K562 (cell line): ENCODE data around the gene PAQR8. TPM values are rescaled to one million over a fixed set of nuclear protein-coding genes. Genes with fewer than 3 reads are reported as not detected.
A peak's percentile ranks its signal among the peaks of the same experiment; 100 is the strongest.

Experiments used
- ATAC-seq: fragments of 200-7000 bp; cut with Tn5 transposase; 3 replicates; pipeline ENCODE4 v1.9.1; 2020; ENCODE audit warnings: moderate library complexity
- BruUV-seq: library from RNA; stranded (reverse); fragments of 400-500 nt; replicated peaks from 2 replicates; lab custom pipeline; 2021; lab: Mats Ljungman, UMichigan
- CTCF ChIA-PET: fragments of 300-600 bp; formaldehyde crosslinking; extraction: SDS; loops from one replicate; lab custom pipeline; 2021; ENCODE audit warnings: low intra/inter-chr PET ratio; lab: Yijun Ruan, JAX
- POLR2A ChIA-PET: fragments of 300-600, 350-650 bp; sonication (Branson Sonifier 250); formaldehyde crosslinking; extraction: SDS; loops from one replicate; lab custom pipeline; 2021; ENCODE audit warnings: antibody characterized with exemption, inconsistent platforms; lab: Yijun Ruan, JAX
- DNase-seq, 4 experiments: peaks; one replicate each; pipeline versions ENCODE4 v3.0.0 to v3.0.0-alpha.2; 2011 to 2018; ENCODE audit warnings: low spot score in 3 of 4, mixed read lengths in 3 of 4; ENCODE audit errors: extremely low read depth in 1 of 4
- FAIRE-seq: peaks from 2 replicates; lab custom pipeline; 2011; peaks lifted over from hg19 to GRCh38; lab: Jason Lieb, UNC
- H2AFZ ChIP-seq: 2 replicates; pipeline ENCODE4 v1.6.0; 2011; ENCODE audit warnings: low read depth, low read length, control low read depth, inconsistent platforms
- H3K27ac ChIP-seq: fragments of 200-600 bp; 3 replicates; pipeline ENCODE4 v1.8.0; 2011; ENCODE audit warnings: low read depth, mild to moderate bottlenecking, control low read depth, inconsistent platforms, low read length, moderate library complexity, mixed read lengths; ENCODE audit errors: extremely low read depth
- H3K27me3 ChIP-seq, 2 experiments: fragments of 300-600 bp in 1 of 2; 2 replicates in 1 of 2; 3 replicates in 1 of 2; pipeline versions ENCODE4 v1.6.0 to v1.8.0; 2011; ENCODE audit warnings: inconsistent platforms in 2 of 2, low read length in 2 of 2, mild to moderate bottlenecking in 1 of 2, mixed read lengths in 1 of 2, moderate library complexity in 1 of 2; ENCODE audit not compliant: control insufficient read depth in 2 of 2, insufficient read depth in 2 of 2
- H3K36me3 ChIP-seq: fragments of 300-600 bp; 3 replicates; pipeline ENCODE4 v1.8.0; 2011; ENCODE audit warnings: mild to moderate bottlenecking, low read length, inconsistent platforms; ENCODE audit not compliant: control insufficient read depth, insufficient read depth
- H3K4me1 ChIP-seq, 2 experiments: fragments of 200-600 bp in 1 of 2; replicated peaks in 1 of 2; 2 replicates in 1 of 2; 3 replicates in 1 of 2; pipeline versions ENCODE4 v1.5.1 to v1.8.0; 2011; ENCODE audit warnings: inconsistent platforms in 2 of 2, low read length in 2 of 2, mild to moderate bottlenecking in 1 of 2, mixed read lengths in 1 of 2, moderate library complexity in 1 of 2; ENCODE audit not compliant: control insufficient read depth in 2 of 2, insufficient read depth in 2 of 2
- H3K4me2 ChIP-seq: 2 replicates; pipeline ENCODE4 v1.6.1; 2011; ENCODE audit warnings: low read length, control low read depth, inconsistent platforms, mixed read lengths; ENCODE audit not compliant: insufficient read depth
- H3K4me3 ChIP-seq: fragments of 200-600 bp; sonication (generic), shearing (Covaris generic); 2 replicates; pipeline ENCODE4 v1.5.1; 2016; ENCODE audit warnings: control low read depth, inconsistent platforms
- H3K79me2 ChIP-seq: fragments of 200-600 bp; 3 replicates; pipeline ENCODE4 v1.8.0; 2011; ENCODE audit warnings: low read length, inconsistent platforms; ENCODE audit not compliant: control insufficient read depth, insufficient read depth
- H3K9ac ChIP-seq, 2 experiments: 2 replicates each; pipeline versions ENCODE4 v1.6.0 to v1.6.1; 2011; ENCODE audit warnings: low read depth in 2 of 2, low read length in 2 of 2, control low read depth in 1 of 2, inconsistent platforms in 1 of 2, mild to moderate bottlenecking in 1 of 2, mixed read lengths in 1 of 2; ENCODE audit not compliant: insufficient read depth in 1 of 2
- H3K9me1 ChIP-seq: one replicate; pipeline ENCODE4 v1.6.0; 2011; ENCODE audit warnings: inconsistent platforms, mild to moderate bottlenecking, low read length, moderate library complexity; ENCODE audit not compliant: control insufficient read depth, insufficient read depth
- H3K9me3 ChIP-seq: replicated peaks from 2 replicates; pipeline ENCODE4 v1.5.1; 2011; ENCODE audit warnings: low read depth, low read length, inconsistent platforms; ENCODE audit not compliant: control insufficient read depth, insufficient read depth
- H4K20me1 ChIP-seq: replicated peaks from 2 replicates; pipeline ENCODE4 v1.6.1; 2011; ENCODE audit warnings: low read length, inconsistent platforms, mixed read lengths; ENCODE audit not compliant: control insufficient read depth, insufficient read depth
- CEBPB ChIP-seq: fragments of 450-650 bp; IDR thresholded peaks from 2 replicates; pipeline ENCODE4 v1.6.1; 2016; ENCODE audit warnings: missing genetic modification characterization, missing compliant biosample characterization
- CEBPG ChIP-seq, 3 experiments: fragments of 200-800 bp in 1 of 3; sonication (Bioruptor generic) in 1 of 3; sonication (generic) in 1 of 3; formaldehyde crosslinking in 1 of 3; IDR thresholded peaks in 2 of 3; conservative IDR thresholded peaks in 1 of 3; 2 replicates each; pipeline versions ENCODE4 v1.6.1 to v1.8.0; 2016 to 2022; ENCODE audit warnings: missing compliant biosample characterization in 2 of 3, missing genetic modification characterization in 2 of 3, mild to moderate bottlenecking in 1 of 3, missing genetic modification reagents in 1 of 3
- POLR2AphosphoS2 ChIP-seq: IDR thresholded peaks from 2 replicates; pipeline ENCODE4 v1.6.1; 2012; ENCODE audit warnings: low read length, improper control_type of control experiment
- PTTG1 ChIP-seq: fragments of 450-650 bp; IDR thresholded peaks from 2 replicates; pipeline ENCODE4 v1.6.1; 2016; ENCODE audit warnings: low read depth, mild to moderate bottlenecking, missing genetic modification characterization, missing compliant biosample characterization
- SIN3A ChIP-seq, 2 experiments: fragments of 150-350 bp in 1 of 2; IDR thresholded peaks; 2 replicates each; pipeline ENCODE4 v1.6.1; 2011 to 2016; ENCODE audit warnings: borderline replicate concordance in 2 of 2, low read depth in 2 of 2, low read length in 2 of 2, mild to moderate bottlenecking in 2 of 2, moderate library complexity in 2 of 2; ENCODE audit not compliant: control insufficient read depth in 1 of 2
- ZBTB34 ChIP-seq: fragments of 250-450 bp; sonication (Bioruptor Pico); IDR thresholded peaks from 2 replicates; pipeline ENCODE4 v1.8.0; 2021; ENCODE audit warnings: mild to moderate bottlenecking, moderate library complexity
- ZNF184 ChIP-seq: sonication (generic); formaldehyde crosslinking; IDR thresholded peaks from 2 replicates; pipeline ENCODE4 v1.5.0; 2020; ENCODE audit warnings: missing genetic modification reagents
- ZNF282 ChIP-seq: sonication (generic); formaldehyde crosslinking; IDR thresholded peaks from 2 replicates; pipeline ENCODE4 v1.8.1; 2023; ENCODE audit warnings: missing genetic modification reagents
- ZNF609 ChIP-seq: sonication (generic); formaldehyde crosslinking; IDR thresholded peaks from 2 replicates; pipeline ENCODE4 v1.8.1; 2023; ENCODE audit warnings: missing genetic modification reagents, mild to moderate bottlenecking, borderline replicate concordance
- ZNF76 ChIP-seq: fragments of 250-450 bp; sonication (Bioruptor Pico); IDR thresholded peaks from 2 replicates; pipeline ENCODE4 v1.4.0; 2020; ENCODE audit warnings: mild to moderate bottlenecking, moderate library complexity, borderline replicate concordance
- WGBS: fragments of 100-300 bp; shearing (Covaris generic); methylation state at CpG from one replicate; pipeline ENCODE4 v1.1.6; 2016; ENCODE audit warnings: low coverage, mixed read lengths; ENCODE audit not compliant: insufficient coverage; ENCODE audit errors: missing lambda C conversion rate; 5-methylcytosine and 5-hydroxymethylcytosine counted together
- in situ Hi-C: fragments of 300-500 bp; cut with MboI; formaldehyde crosslinking; loops from 4 replicates; pipeline ENCODE4 v1.15.0; 2018; ENCODE audit warnings: inconsistent platforms, mixed read lengths
- intact Hi-C: fragments of 100-400 bp; cut with micrococcal nuclease; formaldehyde crosslinking; loops from 2 replicates; pipeline ENCODE4 v1.14.2; 2022
- polyA plus RNA-seq, 8 experiments: library from polyadenylated mRNA; depleted of rRNA in 4 of 8; stranded (reverse) in 5 of 8; unstranded in 3 of 8; fragments of >200 nt; fragmentation: Nextera tagmentation in 2 of 8; fragmentation: Illumina TruSeq in 1 of 8; extraction: Ambion mirVana in 2 of 8; extraction: Trizol in 1 of 8; gene quantifications; 2 replicates each; pipeline versions ENCODE4 v1.2.1 to v1.2.3, GENCODE V29; 2011 to 2014; ENCODE audit warnings: inconsistent platforms in 1 of 8, missing spikeins in 1 of 8
- total RNA-seq, 7 experiments: library from RNA; depleted of rRNA in 6 of 7; stranded (reverse); fragments of >200 nt in 6 of 7; fragmentation: Illumina TruSeq in 2 of 7; extraction: Trizol in 2 of 7; gene quantifications; 2 replicates each; pipeline versions ENCODE4 v1.2.1 to v1.2.3, GENCODE V29; 2011 to 2021; ENCODE audit warnings: low replicate concordance in 1 of 7
- TF ChIP-seq, protein P1 (sequence below): fragments of 450-650 bp; formaldehyde crosslinking; IDR thresholded peaks from 2 replicates; pipeline ENCODE4 v1.4.0; 2020; ENCODE audit warnings: mild to moderate bottlenecking, moderate library complexity
- TF ChIP-seq, protein P2 (sequence below): fragments of 450-650 bp; IDR thresholded peaks from 2 replicates; pipeline ENCODE4 v1.6.1; 2016; ENCODE audit warnings: antibody characterized with exemption

Gene PAQR8
- total and polyA plus RNA-seq, 9 of the 15 experiments (the other 6 are each of a cell fraction or from before 2014, with no cell fraction given), result 1.4 to 10.2 (median 3.5) TPM

DNA sequence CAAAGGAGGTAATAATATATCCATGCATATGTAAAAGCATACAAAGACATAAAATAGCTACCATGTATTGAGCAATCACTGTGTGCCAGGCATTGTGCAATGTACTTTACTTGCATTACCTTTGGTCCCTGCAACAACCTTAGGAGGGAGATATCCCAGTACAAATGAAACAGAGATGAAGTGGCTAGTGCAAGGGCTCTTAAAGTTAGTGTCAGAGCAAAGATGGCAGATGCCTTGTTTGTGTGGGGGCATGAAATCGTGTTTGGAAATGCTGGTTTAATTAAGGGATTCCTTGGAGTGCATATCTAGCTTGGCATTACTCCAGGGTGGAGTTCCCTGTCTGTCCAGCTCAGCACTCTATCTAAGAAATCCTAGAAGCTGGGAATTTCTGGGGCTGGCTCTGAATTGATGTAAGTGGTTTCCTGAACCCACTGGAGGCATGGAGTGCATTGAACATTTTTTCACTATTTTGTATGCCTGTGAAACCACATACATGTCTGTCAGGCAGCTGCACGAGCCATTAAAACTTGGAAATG, 9.8 kb downstream of the PAQR8 start:
- Histone ChIP-seq H3K4me2 (no peak overlapping the region), H3K9me3 (no peaks in the 10 kb centered on the region), H3K27me3 (no peaks in the 10 kb centered on the region), H3K4me1 (no peaks in the 10 kb centered on the region; a peak in 1 of 5 replicates), H2AFZ (no peak overlapping the region), H3K9me1 (no peaks in the 10 kb centered on the region), H4K20me1 (no peaks in the 10 kb centered on the region), H3K4me3 (no peak overlapping the region), H3K27ac (no peak overlapping the region), H3K9ac (no peak overlapping the region), H3K79me2 (peaks cover 19% of the 10 kb centered on the region; the same call in 2 of the 3 replicates), H3K36me3 (peaks cover 10% of the 10 kb centered on the region)
- no peak for FAIRE-seq
- ATAC-seq, result no peak
- intact Hi-C loops (no loop called here), in situ Hi-C loops (no loop called here)
- ChIA-PET CTCF (no interaction called here), POLR2A (interaction anchor here (0.6 to 3.4 kb wide), 5 partner anchors 9 to 294 kb away, joined by 3 to 17 read pairs (median 3); partner anchors contain the start of gene PAQR8)
- WGBS, result 32% methylated on average over 2 of the region's 2 CpGs
- no TSS peak for BruUV-seq
- DNase-seq, result no peak
- TF ChIP-seq PTTG1, result no peak
- TF ChIP-seq POLR2AphosphoS2, result no peak
- no peak for TF ChIP-seq ZNF282 (CRISPR knock-in tag)
- TF ChIP-seq ZBTB34 (CRISPR knock-in tag), result no peak
- TF ChIP-seq, protein P1, sequence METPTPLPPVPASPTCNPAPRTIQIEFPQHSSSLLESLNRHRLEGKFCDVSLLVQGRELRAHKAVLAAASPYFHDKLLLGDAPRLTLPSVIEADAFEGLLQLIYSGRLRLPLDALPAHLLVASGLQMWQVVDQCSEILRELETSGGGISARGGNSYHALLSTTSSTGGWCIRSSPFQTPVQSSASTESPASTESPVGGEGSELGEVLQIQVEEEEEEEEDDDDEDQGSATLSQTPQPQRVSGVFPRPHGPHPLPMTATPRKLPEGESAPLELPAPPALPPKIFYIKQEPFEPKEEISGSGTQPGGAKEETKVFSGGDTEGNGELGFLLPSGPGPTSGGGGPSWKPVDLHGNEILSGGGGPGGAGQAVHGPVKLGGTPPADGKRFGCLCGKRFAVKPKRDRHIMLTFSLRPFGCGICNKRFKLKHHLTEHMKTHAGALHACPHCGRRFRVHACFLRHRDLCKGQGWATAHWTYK (CRISPR knock-in tag), result no peak
- TF ChIP-seq, protein P2, sequence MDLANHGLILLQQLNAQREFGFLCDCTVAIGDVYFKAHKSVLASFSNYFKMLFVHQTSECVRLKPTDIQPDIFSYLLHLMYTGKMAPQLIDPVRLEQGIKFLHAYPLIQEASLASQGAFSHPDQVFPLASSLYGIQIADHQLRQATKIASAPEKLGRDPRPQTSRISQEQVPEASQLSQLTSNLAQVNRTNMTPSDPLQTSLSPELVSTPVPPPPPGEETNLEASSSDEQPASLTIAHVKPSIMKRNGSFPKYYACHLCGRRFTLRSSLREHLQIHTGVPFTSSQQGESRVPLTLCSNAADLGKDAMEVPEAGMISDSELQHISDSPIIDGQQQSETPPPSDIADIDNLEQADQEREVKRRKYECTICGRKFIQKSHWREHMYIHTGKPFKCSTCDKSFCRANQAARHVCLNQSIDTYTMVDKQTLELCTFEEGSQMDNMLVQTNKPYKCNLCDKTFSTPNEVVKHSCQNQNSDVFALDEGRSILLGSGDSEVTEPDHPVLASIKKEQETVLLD, result no peak
- no peak for TF ChIP-seq ZNF76 (CRISPR knock-in tag)
- no peak for TF ChIP-seq ZNF609
- TF ChIP-seq SIN3A (IDR thresholded peaks at IDR 0.05; ENCODE audit: borderline replicate concordance in 2 of 2, control insufficient read depth in 1 of 2, low read depth in 2 of 2, low read length in 2 of 2), result no peak
- TF ChIP-seq CEBPG (CRISPR knock-in tag; IDR thresholded peaks at IDR 0.05), result peak; percentile 27; the same call in 1 of the 2 replicates
- TF ChIP-seq CEBPG (tag; conservative IDR thresholded peaks at IDR 0.05 in 1 of 2, IDR thresholded peaks at IDR 0.05 in 1 of 2), result peak; percentile 61 to 78
- TF ChIP-seq ZNF184 (CRISPR knock-in tag), result no peak
- peak; percentile 90 for TF ChIP-seq CEBPB (tag)
